ENCODE measurements around the gene RPA1.
A peak's percentile ranks its signal among the peaks of the same experiment; 100 is the strongest.

RPA1 gene

DNA sequence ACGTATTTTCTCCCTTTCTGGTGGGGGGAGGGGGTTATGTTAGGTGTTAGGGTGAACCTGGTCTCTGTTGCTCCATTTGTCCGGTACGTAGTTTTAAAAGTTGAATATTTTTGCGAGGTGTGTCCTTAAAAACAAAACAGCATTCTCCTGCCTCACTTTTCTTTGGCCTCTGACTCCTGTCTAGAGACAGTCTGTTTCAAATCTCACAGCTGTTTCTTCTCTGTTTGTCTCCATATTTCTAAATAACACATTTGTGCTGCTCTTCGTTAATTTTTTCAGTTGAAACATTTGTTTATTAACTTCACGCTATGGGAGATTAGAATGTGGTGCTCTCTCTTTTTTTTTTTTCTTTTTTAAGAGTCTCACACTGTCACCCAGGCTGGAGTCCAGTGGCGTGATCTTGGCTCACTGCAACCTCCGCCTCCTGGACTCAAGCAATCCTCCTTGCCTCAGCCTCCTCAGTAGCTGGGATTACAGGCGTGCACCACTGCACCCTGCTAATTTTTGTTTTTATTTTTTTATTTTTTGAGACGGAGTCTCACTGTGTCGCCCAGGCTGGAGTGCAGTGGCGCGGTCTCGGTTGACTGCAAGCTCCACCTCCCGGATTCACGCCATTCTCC is 31.7 kb downstream of the RPA1 start:
- Histone ChIP-seq H3K27ac (ENCODE audit: low read length) (peak overlapping the region; percentile 31), H3K36me3 (ENCODE audit: control insufficient read depth in 1 of 2, insufficient read depth in 2 of 2, low read length in 2 of 2) (peaks cover 0 to 11% of the 10 kb centered on the region in 2 donors), H3K4me3 (ENCODE audit: low read depth in 1 of 2, low read length in 2 of 2) (no peak overlapping the region)

DNA sequence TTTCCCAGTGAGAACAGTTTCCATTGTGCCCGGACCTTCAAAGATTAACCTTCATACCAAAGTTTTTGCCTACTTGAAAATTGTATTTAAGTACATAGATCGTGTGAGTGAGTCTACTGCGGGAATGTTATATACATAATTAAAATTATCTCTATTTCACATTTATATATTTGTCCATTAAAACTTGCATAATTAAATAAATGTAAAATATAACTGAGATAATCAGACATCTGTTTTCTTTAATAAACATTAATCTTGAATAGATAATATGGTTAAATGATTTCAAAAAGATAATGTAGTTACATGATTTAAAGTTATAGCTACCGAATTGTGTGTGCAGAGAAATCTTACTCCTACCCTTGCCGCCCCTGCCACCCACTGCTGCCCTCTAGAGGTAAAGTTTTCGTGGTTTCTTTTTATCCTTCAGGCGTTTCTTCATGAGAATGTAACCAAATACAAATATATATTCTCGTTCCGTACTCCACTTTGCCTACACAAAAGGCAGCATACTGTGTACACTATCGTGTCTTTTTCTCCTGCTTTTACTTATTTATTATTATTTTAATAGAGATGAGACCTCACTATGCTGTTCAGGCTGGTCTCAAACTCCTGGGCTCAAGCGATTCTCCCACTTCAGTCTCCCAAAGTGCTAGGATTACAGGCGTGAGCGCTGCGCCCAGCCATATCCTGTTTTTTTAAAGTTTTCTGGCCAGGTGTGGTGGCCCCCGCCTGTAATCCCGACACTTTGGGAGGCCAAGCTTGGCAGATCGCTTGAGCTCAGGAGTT is 35.6 kb downstream of the RPA1 start:
- H3K36me3 ChIP-seq (ENCODE audit: control insufficient read depth in 1 of 2, insufficient read depth in 2 of 2, low read length in 2 of 2) = peaks cover 6 to 7% of the 10 kb centered on the region in 2 donors
- no peak overlapping the region for H3K4me3 ChIP-seq (ENCODE audit: low read depth in 1 of 2, low read length in 2 of 2)

More for the DNA sequence above, 31.7 kb downstream of the RPA1 start:
- Histone ChIP-seq H3K27me3 (ENCODE audit: low read depth, low read length) (no peaks in the 10 kb centered on the region), H3K4me1 (ENCODE audit: control insufficient read depth in 1 of 2, insufficient read depth in 2 of 2, low read length in 2 of 2) (no peaks in the 10 kb centered on the region), H3K9me3 (ENCODE audit: control insufficient read depth in 1 of 2, low read length in 2 of 2) (no peaks in the 10 kb centered on the region)

DNA sequence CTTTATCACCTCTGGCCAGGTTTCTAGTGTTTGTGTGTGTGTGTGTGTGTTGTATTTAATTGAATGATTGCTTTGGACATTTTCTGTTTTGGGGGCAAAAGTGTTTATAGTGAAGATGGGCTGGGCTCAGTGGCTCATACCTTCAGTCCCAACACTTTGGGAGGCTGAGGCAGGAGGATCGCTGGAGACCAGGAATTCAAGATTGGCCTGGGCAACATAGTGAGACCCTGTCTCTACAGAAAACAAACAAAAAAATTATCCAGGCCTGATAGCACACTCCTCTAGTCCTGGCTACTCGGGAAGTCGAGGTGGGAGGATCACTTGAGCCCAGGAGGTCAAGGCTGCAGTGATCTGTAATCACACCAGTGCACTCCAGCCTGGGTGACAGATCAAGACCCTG is 37.5 kb downstream of the RPA1 start:
- Histone ChIP-seq H3K36me3 (ENCODE audit: control insufficient read depth in 1 of 2, insufficient read depth in 2 of 2, low read length in 2 of 2) (peaks cover 7% of the 10 kb centered on the region in 2 donors), H3K27ac (ENCODE audit: low read length) (no peak overlapping the region), H3K9me3 (ENCODE audit: control insufficient read depth in 1 of 2, low read length in 2 of 2) (no peaks in the 10 kb centered on the region), H3K4me3 (ENCODE audit: low read depth in 1 of 2, low read length in 2 of 2) (no peak overlapping the region), H3K27me3 (ENCODE audit: low read depth, low read length) (no peaks in the 10 kb centered on the region), H3K4me1 (ENCODE audit: control insufficient read depth in 1 of 2, insufficient read depth in 2 of 2, low read length in 2 of 2) (no peaks in the 10 kb centered on the region)

More for the DNA sequence above, 35.6 kb downstream of the RPA1 start:
- Histone ChIP-seq H3K27me3 (ENCODE audit: low read depth, low read length) (no peaks in the 10 kb centered on the region), H3K4me1 (ENCODE audit: control insufficient read depth in 1 of 2, insufficient read depth in 2 of 2, low read length in 2 of 2) (no peaks in the 10 kb centered on the region), H3K9me3 (ENCODE audit: control insufficient read depth in 1 of 2, low read length in 2 of 2) (no peaks in the 10 kb centered on the region), H3K27ac (ENCODE audit: low read length) (no peak overlapping the region)

DNA sequence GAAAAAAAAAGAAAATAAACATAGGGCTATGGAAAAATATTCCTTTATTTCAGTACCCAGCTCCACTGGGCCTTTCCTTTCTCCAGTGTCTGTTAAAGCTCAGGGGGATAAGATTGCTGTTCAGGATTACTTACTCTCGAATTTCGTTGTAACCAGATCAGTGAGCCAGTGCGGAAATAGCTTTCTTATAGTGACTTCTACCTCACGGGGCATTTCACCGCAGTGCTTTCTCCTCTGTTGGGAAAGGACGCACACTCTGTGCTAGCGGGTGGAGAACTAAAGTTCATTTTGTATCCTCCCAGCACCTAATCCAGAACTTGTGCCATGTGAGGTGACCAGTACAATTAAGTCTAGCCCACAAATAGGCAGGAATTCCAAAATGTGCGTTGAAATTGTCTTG is 38.3 kb downstream of the RPA1 start:
- Histone ChIP-seq H3K4me1 (ENCODE audit: control insufficient read depth in 1 of 2, insufficient read depth in 2 of 2, low read length in 2 of 2) (no peaks in the 10 kb centered on the region), H3K4me3 (ENCODE audit: low read depth in 1 of 2, low read length in 2 of 2) (no peak overlapping the region), H3K36me3 (ENCODE audit: control insufficient read depth in 1 of 2, insufficient read depth in 2 of 2, low read length in 2 of 2) (peaks cover 8 to 9% of the 10 kb centered on the region in 2 donors), H3K27ac (ENCODE audit: low read length) (no peak overlapping the region), H3K27me3 (ENCODE audit: low read depth, low read length) (no peaks in the 10 kb centered on the region), H3K9me3 (ENCODE audit: control insufficient read depth in 1 of 2, low read length in 2 of 2) (no peaks in the 10 kb centered on the region)

DNA sequence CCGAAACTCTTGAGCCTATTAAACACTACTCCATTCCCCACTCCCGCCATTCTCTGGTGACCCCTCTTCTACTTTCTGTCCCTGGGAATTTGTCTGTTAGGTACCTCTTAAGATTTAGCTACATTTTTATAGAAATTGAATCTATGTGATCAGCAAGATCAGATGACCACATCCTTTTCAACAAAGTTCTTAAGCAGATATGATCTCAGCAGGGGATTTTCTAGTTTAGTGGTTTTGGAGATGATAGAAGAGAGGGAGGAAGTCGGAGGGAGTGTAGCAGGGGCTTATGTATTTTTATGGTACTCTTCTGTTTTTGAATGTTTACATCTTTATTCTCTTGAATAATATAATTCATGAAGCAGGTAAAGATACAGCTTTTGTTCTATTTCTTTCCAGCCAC is 40.8 kb downstream of the RPA1 start:
- H3K36me3 ChIP-seq (ENCODE audit: control insufficient read depth in 1 of 2, insufficient read depth in 2 of 2, low read length in 2 of 2) = peaks cover 18 to 26% of the 10 kb centered on the region in 2 donors

DNA sequence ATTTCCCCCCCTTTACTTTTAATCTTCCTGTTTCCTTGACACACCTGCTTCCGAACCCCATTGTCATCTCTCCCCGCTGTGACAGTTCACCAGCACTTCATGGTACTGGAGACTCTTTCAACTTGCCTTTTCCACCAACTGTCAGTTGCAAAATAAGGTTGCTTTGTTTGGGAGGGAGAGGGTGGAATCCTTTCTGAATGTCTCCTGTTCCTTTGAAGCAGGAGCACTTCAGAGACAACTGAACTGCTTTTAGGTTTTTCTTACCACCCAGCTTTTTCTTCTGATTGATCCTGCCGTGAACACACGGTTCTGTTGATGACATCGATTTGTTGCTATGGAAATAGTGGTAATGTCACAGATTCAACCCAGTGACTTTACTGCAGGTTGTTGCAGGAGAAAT is 42.0 kb downstream of the RPA1 start:
- Histone ChIP-seq H3K36me3 (ENCODE audit: control insufficient read depth in 1 of 2, insufficient read depth in 2 of 2, low read length in 2 of 2) (peaks cover 21 to 35% of the 10 kb centered on the region in 2 donors), H3K27ac (ENCODE audit: low read length) (no peak overlapping the region), H3K4me3 (ENCODE audit: low read depth in 1 of 2, low read length in 2 of 2) (no peak overlapping the region), H3K27me3 (ENCODE audit: low read depth, low read length) (no peaks in the 10 kb centered on the region), H3K4me1 (ENCODE audit: control insufficient read depth in 1 of 2, insufficient read depth in 2 of 2, low read length in 2 of 2) (no peaks in the 10 kb centered on the region), H3K9me3 (ENCODE audit: control insufficient read depth in 1 of 2, low read length in 2 of 2) (no peaks in the 10 kb centered on the region)

More for the DNA sequence above, 40.8 kb downstream of the RPA1 start:
- Histone ChIP-seq H3K27me3 (ENCODE audit: low read depth, low read length) (no peaks in the 10 kb centered on the region), H3K4me3 (ENCODE audit: low read depth in 1 of 2, low read length in 2 of 2) (no peak overlapping the region), H3K4me1 (ENCODE audit: control insufficient read depth in 1 of 2, insufficient read depth in 2 of 2, low read length in 2 of 2) (no peaks in the 10 kb centered on the region), H3K9me3 (ENCODE audit: control insufficient read depth in 1 of 2, low read length in 2 of 2) (no peaks in the 10 kb centered on the region), H3K27ac (ENCODE audit: low read length) (no peak overlapping the region)

DNA sequence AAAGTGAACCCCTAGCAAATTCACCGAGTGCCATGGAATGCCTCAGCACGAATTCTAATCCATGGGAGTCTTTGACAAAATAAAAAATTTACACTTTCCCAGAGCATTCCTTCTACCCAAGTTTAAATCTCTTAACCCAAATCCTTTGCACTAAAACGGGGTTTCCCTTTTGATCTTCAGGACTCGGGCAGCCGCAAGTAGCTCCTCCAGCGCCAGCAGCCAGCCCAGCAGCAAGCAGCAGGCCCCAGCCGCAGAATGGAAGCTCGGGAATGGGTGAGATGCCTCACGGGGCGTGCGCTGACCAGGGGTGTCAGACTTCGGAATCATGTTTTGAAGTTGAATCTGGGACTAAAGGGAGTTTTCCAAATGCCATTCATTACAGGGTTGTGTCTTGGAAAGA is 42.4 kb downstream of the RPA1 start:
- no peaks in the 10 kb centered on the region for H3K9me3 ChIP-seq (ENCODE audit: control insufficient read depth in 1 of 2, low read length in 2 of 2)
- no peaks in the 10 kb centered on the region for H3K4me1 ChIP-seq (ENCODE audit: control insufficient read depth in 1 of 2, insufficient read depth in 2 of 2, low read length in 2 of 2)
- H3K27me3 ChIP-seq (ENCODE audit: low read depth, low read length) = no peaks in the 10 kb centered on the region
- peaks cover 24 to 40% of the 10 kb centered on the region in 2 donors for H3K36me3 ChIP-seq (ENCODE audit: control insufficient read depth in 1 of 2, insufficient read depth in 2 of 2, low read length in 2 of 2)
- H3K4me3 ChIP-seq (ENCODE audit: low read depth in 1 of 2, low read length in 2 of 2) = no peak overlapping the region
- H3K27ac ChIP-seq (ENCODE audit: low read length) = no peak overlapping the region

DNA sequence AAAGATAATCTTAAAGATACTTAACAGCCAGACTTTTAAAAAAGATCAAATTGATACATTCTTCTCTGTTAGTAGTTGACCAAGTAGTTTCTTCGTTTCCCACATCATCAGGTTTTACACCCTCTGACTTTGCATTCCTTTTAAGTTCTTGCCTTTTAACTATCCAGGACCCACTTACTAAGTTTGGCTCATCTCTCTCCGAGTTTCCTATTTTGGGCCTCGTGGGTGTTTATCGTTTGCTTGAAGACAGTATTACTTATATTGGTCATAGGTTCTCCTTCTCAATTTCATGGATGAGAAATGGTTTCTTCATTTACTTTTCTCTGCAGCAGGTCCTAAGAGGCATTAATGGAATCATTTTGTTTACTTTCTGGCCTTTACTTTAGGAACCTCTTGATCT is 43.2 kb downstream of the RPA1 start:
- H3K4me1 ChIP-seq (ENCODE audit: control insufficient read depth in 1 of 2, insufficient read depth in 2 of 2, low read length in 2 of 2) = no peaks in the 10 kb centered on the region
- H3K36me3 ChIP-seq (ENCODE audit: control insufficient read depth in 1 of 2, insufficient read depth in 2 of 2, low read length in 2 of 2) = peaks cover 25 to 47% of the 10 kb centered on the region in 2 donors

DNA sequence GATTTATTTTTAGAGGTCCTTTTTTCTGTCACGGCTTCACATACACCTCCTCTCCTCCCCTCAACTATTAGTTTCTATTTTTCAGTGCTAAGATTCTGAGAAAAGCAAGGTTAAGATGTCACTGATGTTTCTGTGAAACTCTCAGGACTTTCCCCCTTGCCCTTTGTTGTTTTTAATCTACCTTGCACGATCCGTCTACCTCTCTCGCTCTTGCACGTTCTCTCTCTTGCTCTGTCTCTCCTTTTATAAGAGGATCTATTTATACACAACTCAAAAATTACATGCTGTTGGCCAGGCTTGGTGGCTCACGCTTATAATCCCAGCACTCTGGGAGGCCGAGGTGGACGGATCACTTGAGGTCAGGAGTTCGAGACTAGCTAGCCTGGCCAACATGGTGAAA is 43.6 kb downstream of the RPA1 start:
- no peaks in the 10 kb centered on the region for H3K4me1 ChIP-seq (ENCODE audit: control insufficient read depth in 1 of 2, insufficient read depth in 2 of 2, low read length in 2 of 2)
- H3K27ac ChIP-seq (ENCODE audit: low read length) = no peak overlapping the region

More for the DNA sequence above, 43.2 kb downstream of the RPA1 start:
- Histone ChIP-seq H3K27me3 (ENCODE audit: low read depth, low read length) (no peaks in the 10 kb centered on the region), H3K9me3 (ENCODE audit: control insufficient read depth in 1 of 2, low read length in 2 of 2) (no peaks in the 10 kb centered on the region), H3K27ac (ENCODE audit: low read length) (no peak overlapping the region), H3K4me3 (ENCODE audit: low read depth in 1 of 2, low read length in 2 of 2) (no peak overlapping the region)

DNA sequence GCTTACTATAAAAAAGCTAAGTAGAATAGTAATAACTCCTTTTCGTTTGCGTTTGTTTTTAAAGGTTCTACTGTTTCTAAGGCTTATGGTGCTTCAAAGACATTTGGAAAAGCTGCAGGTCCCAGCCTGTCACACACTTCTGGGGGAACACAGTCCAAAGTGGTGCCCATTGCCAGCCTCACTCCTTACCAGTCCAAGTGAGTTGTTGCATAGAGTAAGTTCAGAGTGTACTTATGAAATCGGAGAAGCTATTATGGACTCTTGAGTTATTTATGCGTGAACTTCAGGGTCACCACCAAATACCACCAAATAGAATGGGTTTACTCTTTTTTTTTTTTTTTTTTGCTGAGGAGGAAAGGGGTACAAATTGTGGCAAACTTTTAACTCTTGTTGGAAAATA is 45.8 kb downstream of the RPA1 start:
- Histone ChIP-seq H3K27ac (ENCODE audit: low read length) (no peak overlapping the region), H3K4me3 (ENCODE audit: low read depth in 1 of 2, low read length in 2 of 2) (no peak overlapping the region), H3K4me1 (ENCODE audit: control insufficient read depth in 1 of 2, insufficient read depth in 2 of 2, low read length in 2 of 2) (no peaks in the 10 kb centered on the region), H3K36me3 (ENCODE audit: control insufficient read depth in 1 of 2, insufficient read depth in 2 of 2, low read length in 2 of 2) (peaks cover 42 to 74% of the 10 kb centered on the region in 2 donors), H3K9me3 (ENCODE audit: control insufficient read depth in 1 of 2, low read length in 2 of 2) (no peaks in the 10 kb centered on the region), H3K27me3 (ENCODE audit: low read depth, low read length) (no peaks in the 10 kb centered on the region)

More for the DNA sequence above, 43.6 kb downstream of the RPA1 start:
- peaks cover 25 to 52% of the 10 kb centered on the region in 2 donors for H3K36me3 ChIP-seq (ENCODE audit: control insufficient read depth in 1 of 2, insufficient read depth in 2 of 2, low read length in 2 of 2)
- H3K4me3 ChIP-seq (ENCODE audit: low read depth in 1 of 2, low read length in 2 of 2) = no peak overlapping the region
- no peaks in the 10 kb centered on the region for H3K27me3 ChIP-seq (ENCODE audit: low read depth, low read length)
- no peaks in the 10 kb centered on the region for H3K9me3 ChIP-seq (ENCODE audit: control insufficient read depth in 1 of 2, low read length in 2 of 2)

DNA sequence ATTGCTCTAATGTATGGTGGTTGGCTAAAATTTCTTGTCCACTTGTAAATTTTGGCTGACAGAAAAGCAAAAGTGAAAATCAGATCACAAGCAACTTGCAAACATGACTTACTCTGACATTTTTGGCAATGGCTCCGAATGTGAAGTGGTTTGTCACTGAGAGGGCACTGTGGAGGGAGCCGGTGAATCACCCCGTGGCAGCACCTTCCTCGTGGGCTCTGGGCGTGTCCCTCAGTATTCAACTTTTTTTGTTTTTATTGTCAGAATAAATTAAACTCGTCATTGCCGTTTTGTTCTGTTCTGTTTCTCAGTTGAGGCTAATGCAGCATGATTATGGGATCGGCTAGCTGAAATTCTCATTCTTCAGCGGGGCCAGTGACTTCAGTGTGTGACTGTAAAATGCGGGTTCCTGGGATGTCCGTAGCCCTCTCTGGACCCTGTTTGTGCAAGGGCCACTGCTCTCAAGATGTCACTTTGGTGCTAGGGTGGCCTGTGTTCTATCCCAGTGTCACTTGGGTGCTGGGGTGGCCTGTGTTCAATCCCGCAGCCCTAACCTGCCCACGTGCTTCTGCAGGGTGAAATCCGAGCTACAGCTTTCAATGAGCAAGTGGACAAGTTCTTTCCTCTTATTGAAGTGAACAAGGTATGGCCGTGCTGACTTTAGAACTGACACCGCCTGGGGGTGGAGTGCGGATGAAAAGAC is 48.8 kb downstream of the RPA1 start:
- no peaks in the 10 kb centered on the region for H3K9me3 ChIP-seq (ENCODE audit: control insufficient read depth in 1 of 2, low read length in 2 of 2)
- H3K4me3 ChIP-seq (ENCODE audit: low read depth in 1 of 2, low read length in 2 of 2) = no peak overlapping the region
- no peak overlapping the region for H3K27ac ChIP-seq (ENCODE audit: low read length)
- H3K36me3 ChIP-seq (ENCODE audit: control insufficient read depth in 1 of 2, insufficient read depth in 2 of 2, low read length in 2 of 2) = peaks cover 51 to 82% of the 10 kb centered on the region in 2 donors
- no peaks in the 10 kb centered on the region for H3K27me3 ChIP-seq (ENCODE audit: low read depth, low read length)
- no peaks in the 10 kb centered on the region for H3K4me1 ChIP-seq (ENCODE audit: control insufficient read depth in 1 of 2, insufficient read depth in 2 of 2, low read length in 2 of 2)
